AG04450 (cell line): ENCODE measurements around the gene ANTXR1. TPM values are rescaled to one million over a fixed set of nuclear protein-coding genes. Genes with fewer than 3 reads are reported as not detected.

Experiments used
- CTCF ChIA-PET: fragments of 300-600, 350-600 bp; formaldehyde crosslinking; extraction: SDS; loops from one replicate; lab custom pipeline; 2022; ENCODE audit warnings: antibody characterized with exemption, inconsistent platforms; lab: Charles Lee
- POLR2A ChIA-PET: fragments of 350-600 bp; formaldehyde crosslinking; extraction: SDS; loops from one replicate; lab custom pipeline; 2021; ENCODE audit warnings: antibody characterized with exemption, inconsistent platforms; lab: Yijun Ruan, JAX
- DNase-seq: peaks from one replicate; pipeline ENCODE4 v3.0.0-alpha.2; 2011; ENCODE audit warnings: low read depth, low spot score
- H3K27ac ChIP-seq: one replicate; pipeline ENCODE4 v1.5.1; 2012; ENCODE audit warnings: low read depth, low read length, control low read depth
- H3K27me3 ChIP-seq: one replicate; pipeline ENCODE4 v1.6.0; 2012; ENCODE audit warnings: low read length; ENCODE audit not compliant: control insufficient read depth, insufficient read depth
- H3K4me3 ChIP-seq: 2 replicates; pipeline ENCODE4 v1.5.1; 2011; ENCODE audit warnings: mild to moderate bottlenecking, low read depth, low read length, control low read depth
- H3K9me3 ChIP-seq: 2 replicates; pipeline ENCODE4 v1.5.1; 2012; ENCODE audit warnings: low read length; ENCODE audit not compliant: control insufficient read depth, insufficient read depth
- CTCF ChIP-seq: IDR thresholded peaks from 2 replicates; pipeline ENCODE4 v1.5.1; 2011; ENCODE audit warnings: low read depth, low read length, control low read depth, inconsistent platforms
- polyA plus RNA-seq: library from polyadenylated mRNA; depleted of rRNA; stranded (reverse); fragments of >200 nt; gene quantifications from 2 replicates; pipeline ENCODE4 v1.2.3, GENCODE V29; 2011

ANTXR1 gene
- polyA plus RNA-seq, 1 experiment = 113 TPM

GRCh38 chr2:69139778-69140670, 127.0 kb downstream of the ANTXR1 start:
- ChIA-PET POLR2A (no interaction called here), CTCF (interaction anchor here (1.0 kb wide), 1 partner anchor 9 kb away, joined by 3 read pairs; no protein-coding TSS in a partner anchor)
- H3K27ac ChIP-seq = no peak overlapping the region
- no peak overlapping the region for H3K4me3 ChIP-seq
- H3K9me3 ChIP-seq = no peaks in the 10 kb centered on the region
- no peaks in the 10 kb centered on the region for H3K27me3 ChIP-seq
- TF ChIP-seq CTCF = no peak
- no peak for DNase-seq

- ChIA-PET CTCF (no interaction called here), POLR2A (no interaction called here)
- no peak for TF ChIP-seq CTCF
- Histone ChIP-seq H3K27me3 (no peaks in the 10 kb centered on the region), H3K4me3 (no peak overlapping the region), H3K9me3 (no peaks in the 10 kb centered on the region), H3K27ac (no peak overlapping the region)
- no peak for DNase-seq
Measured at GRCh38 chr2:69141061-69141460, 128.1 kb downstream of the ANTXR1 start.

- no peak overlapping the region for H3K4me3 ChIP-seq
- POLR2A ChIA-PET = no interaction called here
Measured at GRCh38 chr2:69143748-69144360, 130.9 kb downstream of the ANTXR1 start.

GRCh38 chr2:69145204-69145603, 132.2 kb downstream of the ANTXR1 start:
- no peak for DNase-seq
- ChIA-PET POLR2A (no interaction called here), CTCF (no interaction called here)
- TF ChIP-seq CTCF = no peak
- Histone ChIP-seq H3K27me3 (no peaks in the 10 kb centered on the region), H3K27ac (no peak overlapping the region), H3K4me3 (no peak overlapping the region), H3K9me3 (no peaks in the 10 kb centered on the region; the same call in 1 of the 2 replicates)

More at GRCh38 chr2:69143748-69144360, 130.9 kb downstream of the ANTXR1 start:
- no peak overlapping the region for H3K27ac ChIP-seq
- TF ChIP-seq CTCF = no peak
- CTCF ChIA-PET = no interaction called here
- DNase-seq = no peak
- H3K9me3 ChIP-seq = no peaks in the 10 kb centered on the region; the same call in 1 of the 2 replicates
- no peaks in the 10 kb centered on the region for H3K27me3 ChIP-seq
